Suprapubic skin (tissue), 4 donors: ENCODE results near the gene PDE11A. TPM values are rescaled to one million over a fixed set of nuclear protein-coding genes. Genes with fewer than 3 reads are reported as not detected.

Experiments
- DNase-seq, 2 donors: peaks; one replicate each; pipeline ENCODE4 v3.0.0-alpha.2; 2019; ENCODE audit warnings: low spot score in 2 of 2
- H3K27ac ChIP-seq: fragments of 200-600 bp; sonication (generic); one replicate; pipeline ENCODE4 v1.5.1; 2019
- H3K27me3 ChIP-seq: fragments of 200-600 bp; sonication (generic); one replicate; pipeline ENCODE4 v1.5.1; 2019
- H3K36me3 ChIP-seq: fragments of 200-600 bp; sonication (generic); one replicate; pipeline ENCODE4 v1.5.1; 2019
- H3K4me1 ChIP-seq: fragments of 200-600 bp; sonication (generic); one replicate; pipeline ENCODE4 v1.5.1; 2019
- H3K4me3 ChIP-seq: fragments of 200-600 bp; sonication (generic); one replicate; pipeline ENCODE4 v1.5.1; 2019; ENCODE audit warnings: mild to moderate bottlenecking
- H3K9me3 ChIP-seq: fragments of 200-600 bp; sonication (generic); one replicate; pipeline ENCODE4 v1.5.1; 2019
- EP300 ChIP-seq: sonication (generic); formaldehyde crosslinking; IDR thresholded peaks from one replicate; pipeline ENCODE4 v1.6.1; 2017; ENCODE audit warnings: antibody characterized with exemption
- POLR2A ChIP-seq, 2 donors: fragments of 450-650 bp; IDR thresholded peaks; one replicate each; pipeline ENCODE4 v1.6.1; 2017; ENCODE audit warnings: antibody characterized with exemption in 2 of 2, mild to moderate bottlenecking in 2 of 2, moderate library complexity in 2 of 2
- POLR2AphosphoS5 ChIP-seq, 3 donors: sonication (generic); formaldehyde crosslinking; IDR thresholded peaks; one replicate each; pipeline ENCODE4 v1.6.1; 2017; ENCODE audit warnings: antibody characterized with exemption in 3 of 3
- WGBS: methylation state at CpG from one replicate; pipeline ENCODE4 v1.1.5; 2018; 5-methylcytosine and 5-hydroxymethylcytosine counted together
- total RNA-seq, 4 donors: library from RNA; depleted of rRNA; stranded (reverse); fragments of >200 nt; gene quantifications; one replicate each; pipeline ENCODE4 v1.1.0, GENCODE V29; 2016
- TF ChIP-seq, protein P1 (sequence below), 2 donors: fragments of 200-600 bp in 1 of 2; fragments of 450-650 bp in 1 of 2; sonication (generic) in 1 of 2; IDR thresholded peaks; one replicate each; pipeline ENCODE4 v1.5.1; 2016 to 2019; ENCODE audit warnings: antibody characterized with exemption in 2 of 2, mild to moderate bottlenecking in 1 of 2, moderate library complexity in 1 of 2

Gene PDE11A
- total RNA-seq, 4 donors from 2014 or later, result 0.08 to 1.0 (median 0.36) TPM

DNA sequence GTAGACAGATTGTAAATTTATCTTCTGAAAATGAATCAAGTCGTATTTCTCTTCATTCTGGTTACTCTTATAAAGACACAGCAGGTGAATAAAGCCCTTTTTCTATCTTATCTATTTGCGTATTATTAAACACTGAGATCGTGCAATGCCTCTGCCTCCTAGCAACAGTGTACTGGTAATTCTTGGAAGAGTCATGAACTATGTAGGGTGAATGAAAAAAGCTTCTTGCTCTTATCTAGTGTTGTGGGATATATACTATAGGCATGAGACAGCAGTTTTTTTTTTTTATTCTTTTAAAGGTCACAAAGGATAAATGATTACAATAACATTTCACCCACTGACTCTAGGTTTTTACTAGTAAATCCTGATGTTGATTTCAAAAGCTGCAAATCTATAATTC is 324.2 kb downstream of the PDE11A start:
- Histone ChIP-seq H3K4me3 (no peak overlapping the region), H3K36me3 (no peaks in the 10 kb centered on the region), H3K4me1 (peaks cover under 1% of the 10 kb centered on the region), H3K27me3 (no peaks in the 10 kb centered on the region), H3K27ac (no peak overlapping the region), H3K9me3 (no peaks in the 10 kb centered on the region)
- DNase-seq, result no peak
- WGBS, result 83% methylated on average over 3 of the region's 3 CpGs
- TF ChIP-seq, protein P1, sequence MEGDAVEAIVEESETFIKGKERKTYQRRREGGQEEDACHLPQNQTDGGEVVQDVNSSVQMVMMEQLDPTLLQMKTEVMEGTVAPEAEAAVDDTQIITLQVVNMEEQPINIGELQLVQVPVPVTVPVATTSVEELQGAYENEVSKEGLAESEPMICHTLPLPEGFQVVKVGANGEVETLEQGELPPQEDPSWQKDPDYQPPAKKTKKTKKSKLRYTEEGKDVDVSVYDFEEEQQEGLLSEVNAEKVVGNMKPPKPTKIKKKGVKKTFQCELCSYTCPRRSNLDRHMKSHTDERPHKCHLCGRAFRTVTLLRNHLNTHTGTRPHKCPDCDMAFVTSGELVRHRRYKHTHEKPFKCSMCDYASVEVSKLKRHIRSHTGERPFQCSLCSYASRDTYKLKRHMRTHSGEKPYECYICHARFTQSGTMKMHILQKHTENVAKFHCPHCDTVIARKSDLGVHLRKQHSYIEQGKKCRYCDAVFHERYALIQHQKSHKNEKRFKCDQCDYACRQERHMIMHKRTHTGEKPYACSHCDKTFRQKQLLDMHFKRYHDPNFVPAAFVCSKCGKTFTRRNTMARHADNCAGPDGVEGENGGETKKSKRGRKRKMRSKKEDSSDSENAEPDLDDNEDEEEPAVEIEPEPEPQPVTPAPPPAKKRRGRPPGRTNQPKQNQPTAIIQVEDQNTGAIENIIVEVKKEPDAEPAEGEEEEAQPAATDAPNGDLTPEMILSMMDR (IDR thresholded peaks at IDR 0.05), result no peak
- TF ChIP-seq POLR2AphosphoS5 (IDR thresholded peaks at IDR 0.05) (no peak), POLR2A (IDR thresholded peaks at IDR 0.05) (no peak), EP300 (no peak)

DNA sequence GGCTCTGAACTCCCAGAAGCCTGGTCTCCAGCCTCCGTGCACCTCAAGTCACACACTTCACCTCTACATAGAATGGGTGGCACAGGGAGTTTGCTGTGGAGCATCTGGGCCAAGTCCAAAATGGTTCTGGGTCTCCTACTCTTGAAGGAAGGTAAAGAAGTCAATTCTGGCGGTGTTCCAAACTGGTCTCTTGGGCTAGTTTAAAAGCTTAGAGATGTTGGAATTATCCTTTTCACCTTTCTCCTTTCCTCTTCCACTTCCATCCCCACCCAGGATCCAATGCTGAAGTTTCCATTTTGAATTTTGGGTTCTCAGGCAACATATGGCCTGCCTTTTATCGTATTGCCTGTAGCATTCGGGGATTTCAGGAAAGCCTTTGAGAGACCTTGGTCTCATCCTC is 325.2 kb downstream of the PDE11A start:
- DNase-seq, result no peak
- H3K36me3 ChIP-seq, result no peaks in the 10 kb centered on the region
- no peak overlapping the region for H3K4me3 ChIP-seq
- H3K9me3 ChIP-seq, result no peaks in the 10 kb centered on the region
- H3K27me3 ChIP-seq, result no peaks in the 10 kb centered on the region
- no peaks in the 10 kb centered on the region for H3K4me1 ChIP-seq
- TF ChIP-seq, protein P1 (IDR thresholded peaks at IDR 0.05), result no peak
- TF ChIP-seq POLR2A (IDR thresholded peaks at IDR 0.05) (no peak), POLR2AphosphoS5 (IDR thresholded peaks at IDR 0.05) (no peak)
- no peak overlapping the region for H3K27ac ChIP-seq
- WGBS, result 98% methylated on average over 4 of the region's 4 CpGs

DNA sequence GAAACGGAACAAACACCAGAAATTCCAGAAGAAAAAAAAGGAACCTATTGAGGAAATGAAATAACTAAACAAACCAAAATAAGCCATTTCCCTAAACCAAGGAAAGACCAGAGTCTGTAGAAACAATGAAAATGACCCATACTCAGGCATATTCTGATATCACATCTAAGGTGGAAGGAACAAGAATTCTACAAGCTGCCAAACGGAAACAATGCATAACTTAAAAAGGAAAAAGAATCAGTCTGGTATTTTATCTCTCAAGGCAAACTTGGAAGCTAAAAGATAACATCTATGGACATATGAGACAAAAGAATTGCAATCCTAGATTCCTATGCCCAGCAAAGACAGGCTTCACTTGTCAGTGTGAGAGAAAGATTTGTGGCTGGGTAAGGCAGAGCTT is 326.2 kb downstream of the PDE11A start:
- no peak overlapping the region for H3K4me3 ChIP-seq

DNA sequence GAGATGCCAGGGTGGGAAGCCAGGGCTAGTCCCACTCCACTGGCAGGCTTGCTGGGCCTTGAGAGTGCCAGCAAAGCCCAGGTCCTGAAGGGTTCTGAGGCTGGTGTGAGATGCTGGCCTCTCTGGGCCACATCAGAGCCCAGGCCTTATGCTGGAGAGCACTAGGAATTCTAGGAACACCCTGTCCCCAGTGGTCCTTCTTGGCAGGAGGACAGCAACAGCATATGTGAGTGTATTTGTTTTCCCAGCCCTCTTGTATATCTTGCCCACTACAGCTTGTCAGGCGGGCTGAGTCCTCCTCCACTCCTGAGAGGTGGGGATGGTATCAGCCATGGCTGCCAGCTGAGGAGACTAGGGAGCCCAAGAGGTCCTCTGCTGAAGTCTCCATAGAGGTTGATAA is 327.0 kb downstream of the PDE11A start:
- TF ChIP-seq POLR2AphosphoS5 (IDR thresholded peaks at IDR 0.05) (no peak), EP300 (no peak), POLR2A (IDR thresholded peaks at IDR 0.05) (no peak)
- TF ChIP-seq, protein P1 (IDR thresholded peaks at IDR 0.05), result no peak

More for the DNA sequence above, 326.2 kb downstream of the PDE11A start:
- H3K4me1 ChIP-seq, result no peaks in the 10 kb centered on the region
- H3K27me3 ChIP-seq, result no peaks in the 10 kb centered on the region
- no peak for TF ChIP-seq POLR2A (IDR thresholded peaks at IDR 0.05)
- no peak for TF ChIP-seq EP300
- no peak for TF ChIP-seq POLR2AphosphoS5 (IDR thresholded peaks at IDR 0.05)
- TF ChIP-seq, protein P1 (IDR thresholded peaks at IDR 0.05), result no peak
- DNase-seq, result no peak
- no peak overlapping the region for H3K27ac ChIP-seq
- H3K36me3 ChIP-seq, result no peaks in the 10 kb centered on the region
- H3K9me3 ChIP-seq, result no peaks in the 10 kb centered on the region
- 65% methylated on average over 2 of the region's 2 CpGs for WGBS

DNA sequence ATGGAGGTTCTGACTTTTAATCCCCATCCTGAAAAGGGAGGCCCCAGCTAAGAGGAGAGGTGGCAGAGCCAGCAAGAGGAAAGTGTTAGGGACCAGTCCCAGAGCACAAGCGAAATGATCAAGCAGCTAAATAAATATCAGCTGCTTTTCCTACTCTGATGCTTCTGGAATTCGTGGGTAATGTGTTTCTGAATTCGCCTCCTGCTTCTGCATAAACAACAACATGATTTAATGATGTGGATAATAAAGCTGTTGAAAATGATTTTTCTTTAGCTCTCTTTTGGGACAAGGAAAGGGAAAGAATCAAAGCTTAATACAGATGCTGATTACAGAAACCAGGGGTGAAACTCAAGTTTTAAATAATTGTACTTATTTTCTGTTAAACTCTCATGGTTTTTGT is 329.7 kb downstream of the PDE11A start:
- H3K27ac ChIP-seq, result no peak overlapping the region
- DNase-seq, result no peak
- no peaks in the 10 kb centered on the region for H3K9me3 ChIP-seq
- WGBS, result 66% methylated on average over 3 of the region's 3 CpGs
- TF ChIP-seq POLR2AphosphoS5 (IDR thresholded peaks at IDR 0.05) (no peak), EP300 (no peak), POLR2A (IDR thresholded peaks at IDR 0.05) (no peak)
- TF ChIP-seq, protein P1 (IDR thresholded peaks at IDR 0.05), result no peak
- no peaks in the 10 kb centered on the region for H3K36me3 ChIP-seq
- H3K4me1 ChIP-seq, result peaks cover 7% of the 10 kb centered on the region
- H3K27me3 ChIP-seq, result no peaks in the 10 kb centered on the region
- H3K4me3 ChIP-seq, result no peak overlapping the region

More for the DNA sequence above, 327.0 kb downstream of the PDE11A start:
- no peak overlapping the region for H3K4me3 ChIP-seq
- no peaks in the 10 kb centered on the region for H3K4me1 ChIP-seq
- H3K9me3 ChIP-seq, result no peaks in the 10 kb centered on the region
- H3K36me3 ChIP-seq, result no peaks in the 10 kb centered on the region
- no peak for DNase-seq
- 80% methylated on average over 1 of the region's 1 CpG for WGBS
- no peaks in the 10 kb centered on the region for H3K27me3 ChIP-seq
- no peak overlapping the region for H3K27ac ChIP-seq
